CMK (cell line): Measurements from ENCODE around the gene PODNL1.
"Not testable (repeated sequence)": the region's sequence is repeated elsewhere in the genome, so short reads cannot be mapped to it uniquely, and the experiment has no call there.

Source experiments
- DNase-seq: peaks from one replicate; pipeline ENCODE4 v3.0.0-alpha.2; 2010; ENCODE audit warnings: low read depth

Gene PODNL1

GRCh38 chr19:13972368-13973155, 34.3 kb upstream of the PODNL1 start:
- DNase-seq = no peak

GRCh38 chr19:13971868-13972267, 33.7 kb upstream of the PODNL1 start:
- DNase-seq = not testable (repeated sequence)

- DNase-seq = no peak
Observed at GRCh38 chr19:13969897-13970296, 31.7 kb upstream of the PODNL1 start.

- DNase-seq = no peak
Observed at GRCh38 chr19:13968999-13969398, 30.8 kb upstream of the PODNL1 start.

DNA sequence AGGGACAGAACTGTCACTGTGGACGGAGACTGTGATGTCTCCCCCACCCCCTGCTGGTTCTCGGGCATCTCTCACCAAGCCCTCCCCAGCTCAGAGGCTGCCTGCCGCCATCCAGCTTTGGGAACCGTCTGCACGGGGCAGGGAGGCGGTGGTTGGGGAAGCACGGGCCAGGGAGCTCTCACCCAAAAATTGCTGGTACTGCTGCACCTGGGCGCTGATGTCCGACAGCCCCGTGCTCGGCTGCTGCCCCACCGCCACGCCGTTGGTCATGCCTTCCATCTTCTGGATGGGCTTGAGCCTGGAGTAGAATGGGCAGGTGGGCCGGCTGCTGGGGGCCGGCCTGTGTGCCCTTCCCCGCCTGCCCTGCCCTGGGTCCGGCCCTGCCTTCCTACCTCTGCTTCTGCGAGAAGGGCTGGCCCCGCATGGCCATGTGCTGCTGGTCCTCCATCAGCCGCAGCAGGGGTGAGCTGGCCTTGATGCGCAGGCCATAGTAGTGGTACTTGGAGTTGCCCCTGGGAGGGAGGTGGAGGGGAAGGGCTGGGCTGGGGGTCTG, 30.2 kb upstream of the PODNL1 start:
- DNase-seq = no peak

- DNase-seq = not testable (repeated sequence)
Observed at GRCh38 chr19:13967206-13967605, 29.0 kb upstream of the PODNL1 start.

DNA sequence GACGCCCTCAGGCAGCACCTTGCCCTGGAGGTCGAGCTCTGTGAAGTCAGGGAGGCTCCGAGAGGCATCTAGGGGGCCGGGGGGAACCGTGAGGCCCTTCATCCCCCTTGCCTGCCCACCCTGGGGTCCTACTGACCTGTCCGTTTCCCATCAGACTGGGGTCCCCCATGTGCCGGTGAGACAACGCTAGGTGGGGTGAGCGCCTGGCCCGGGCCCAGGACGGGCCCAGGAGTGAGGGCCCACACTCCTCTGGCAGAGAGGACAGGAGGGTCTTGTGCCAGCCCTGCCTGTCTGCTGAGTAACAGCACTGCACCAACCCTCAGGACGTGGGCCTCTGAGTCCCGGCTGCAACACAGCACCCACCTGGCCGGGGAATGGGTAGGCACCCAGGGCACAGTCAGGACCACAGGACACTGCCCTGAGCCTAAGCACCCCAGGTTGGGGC, 28.5 kb upstream of the PODNL1 start:
- DNase-seq = no peak

- no peak for DNase-seq
Observed at GRCh38 chr19:13965926-13966683, 27.9 kb upstream of the PODNL1 start.

- no peak for DNase-seq
Observed at GRCh38 chr19:13965377-13965896, 27.2 kb upstream of the PODNL1 start.

DNA sequence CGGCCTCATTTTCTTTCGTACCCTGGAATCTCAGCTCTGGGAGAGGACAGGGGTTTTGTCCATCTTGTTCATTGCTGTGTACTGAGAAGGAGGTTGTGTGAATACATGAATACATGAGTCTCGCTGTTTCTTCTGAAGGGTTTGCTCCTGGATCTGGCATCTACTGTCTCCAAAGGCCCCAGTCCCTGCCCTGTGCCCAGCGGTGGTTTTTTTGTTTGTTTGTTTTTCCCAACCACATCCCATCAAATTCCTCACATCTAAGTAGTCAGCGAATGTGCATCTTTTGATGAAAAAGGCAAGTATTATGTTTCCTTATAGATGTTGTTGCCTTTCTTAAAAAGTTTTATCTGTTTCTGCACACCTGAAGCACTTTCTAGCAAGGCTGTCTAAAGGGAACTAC, 26.6 kb upstream of the PODNL1 start:
- no peak for DNase-seq

GRCh38 chr19:13963603-13964105, 25.4 kb upstream of the PODNL1 start:
- DNase-seq = no peak

GRCh38 chr19:13962699-13963602, 24.7 kb upstream of the PODNL1 start:
- no peak for DNase-seq

DNA sequence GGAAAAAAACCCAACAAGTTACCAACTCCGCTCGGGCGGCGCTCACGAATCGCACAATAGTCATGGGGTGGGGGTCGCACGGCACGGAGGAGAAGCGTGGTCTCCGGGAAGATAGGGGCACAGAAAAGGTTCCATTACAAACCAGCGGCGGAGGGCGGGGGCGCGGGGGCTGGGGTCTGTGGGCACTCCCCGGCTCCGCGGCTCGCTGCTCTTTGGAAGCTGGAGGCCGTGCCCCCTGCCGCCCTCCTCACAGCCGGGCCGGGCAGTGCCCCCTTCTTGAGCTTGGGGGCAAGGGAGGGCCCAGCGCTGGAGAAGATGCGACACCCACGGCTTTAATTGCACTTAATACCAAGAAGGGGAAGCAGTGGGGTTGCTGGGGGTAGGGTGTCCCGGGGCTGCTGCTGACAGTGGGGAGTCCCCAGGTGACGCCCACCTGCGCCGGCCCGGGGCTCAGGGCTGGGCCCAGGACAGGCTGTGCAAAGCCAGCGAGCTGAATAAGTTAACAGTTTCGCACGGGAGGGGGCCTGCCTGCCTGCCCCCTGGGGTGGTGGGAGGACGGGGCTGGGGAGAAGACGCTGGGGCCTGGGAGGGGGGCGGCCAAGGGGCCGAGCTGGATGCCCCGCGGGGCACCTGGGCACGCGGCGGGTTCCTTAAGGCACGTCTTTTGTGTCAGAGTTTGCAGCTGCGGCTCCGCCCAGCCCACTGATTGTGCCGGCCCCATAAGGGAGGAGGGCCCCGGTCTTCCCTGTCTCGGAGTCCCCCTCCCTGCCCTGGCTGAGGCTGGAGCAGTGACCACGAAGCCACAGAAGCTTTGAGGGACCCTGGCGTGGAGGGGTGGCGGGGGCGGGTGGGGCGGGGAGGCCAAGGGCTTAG, 23.8 kb upstream of the PODNL1 start:
- DNase-seq = no peak

- DNase-seq = no peak
Observed at GRCh38 chr19:13960863-13961784, 22.9 kb upstream of the PODNL1 start.

- no peak for DNase-seq
Observed at GRCh38 chr19:13959962-13960862, 22.0 kb upstream of the PODNL1 start.

- DNase-seq = no peak
Observed at GRCh38 chr19:13959141-13959961, 21.1 kb upstream of the PODNL1 start.

GRCh38 chr19:13958043-13958442, 19.8 kb upstream of the PODNL1 start:
- DNase-seq = no peak
